HepG2 (cell line): ENCODE data around the gene ZDHHC14. TPM values are rescaled to one million over a fixed set of nuclear protein-coding genes. Genes with fewer than 3 reads are reported as not detected.

Source experiments
- ATAC-seq: fragments of 200-7000 bp; cut with Tn5 transposase; 3 replicates; pipeline ENCODE4 v1.9.1; 2020; ENCODE audit warnings: mild to moderate bottlenecking, moderate library complexity
- BruUV-seq: library from RNA; stranded (reverse); fragments of 400-500 nt; replicated peaks from 2 replicates; lab custom pipeline; 2021; lab: Mats Ljungman, UMichigan
- CTCF ChIA-PET: fragments of 300-600 bp; formaldehyde crosslinking; extraction: SDS; loops from one replicate; lab custom pipeline; 2021; ENCODE audit warnings: low total read pairs, inconsistent platforms, low intra/inter-chr PET ratio; lab: Yijun Ruan, JAX
- POLR2A ChIA-PET: fragments of 350-600 bp; sonication (Branson Sonifier 250); formaldehyde crosslinking; loops from one replicate; lab custom pipeline; 2020; ENCODE audit warnings: antibody characterized with exemption, inconsistent platforms; lab: Yijun Ruan, JAX
- DNase-seq: peaks from one replicate; pipeline ENCODE4 v3.0.0-alpha.2; 2015; ENCODE audit warnings: low spot score
- FAIRE-seq: peaks from 3 replicates; lab custom pipeline; 2011; peaks lifted over from hg19 to GRCh38; lab: Jason Lieb, UNC
- H2AFZ ChIP-seq: one replicate; pipeline ENCODE4 v1.6.1; 2011; ENCODE audit warnings: low read length, inconsistent platforms
- H3K27ac ChIP-seq: fragments of 300-600 bp; 3 replicates; pipeline ENCODE4 v1.8.0; 2011; ENCODE audit warnings: mixed run types, mild to moderate bottlenecking, mixed read lengths, low read length, inconsistent platforms; ENCODE audit not compliant: insufficient read depth; ENCODE audit errors: extremely low read length
- H3K27me3 ChIP-seq, 2 experiments: fragments of 200-600 bp in 1 of 2; 2 replicates in 1 of 2; 3 replicates in 1 of 2; pipeline versions ENCODE4 v1.6.0 to v1.8.0; 2011; ENCODE audit warnings: low read length in 2 of 2, mild to moderate bottlenecking in 2 of 2, moderate library complexity in 2 of 2, inconsistent platforms in 1 of 2; ENCODE audit not compliant: insufficient read depth in 2 of 2, control insufficient read depth in 1 of 2
- H3K36me3 ChIP-seq, 2 experiments: fragments of 200-600 bp in 1 of 2; replicated peaks in 1 of 2; 2 replicates in 1 of 2; 3 replicates in 1 of 2; pipeline versions ENCODE4 v1.5.1 to v1.8.0; 2011; ENCODE audit warnings: low read length in 2 of 2, inconsistent platforms in 1 of 2; ENCODE audit not compliant: insufficient read depth in 2 of 2, control insufficient read depth in 1 of 2
- H3K4me1 ChIP-seq: 2 replicates; pipeline ENCODE4 v1.5.1; 2012; ENCODE audit warnings: low read length, inconsistent platforms; ENCODE audit not compliant: insufficient read depth
- H3K4me2 ChIP-seq: 2 replicates; pipeline ENCODE4 v1.6.0; 2011; ENCODE audit warnings: low read depth, low read length, inconsistent platforms
- H3K4me3 ChIP-seq, 3 experiments: fragments of 200-600 bp in 1 of 3; sonication (generic), shearing (Covaris generic) in 1 of 3; replicated peaks in 1 of 3; 2 replicates each; pipeline ENCODE4 v1.5.1; 2011 to 2016; ENCODE audit warnings: low read length in 3 of 3, inconsistent platforms in 2 of 3, low read depth in 2 of 3, mild to moderate bottlenecking in 2 of 3, control low read depth in 1 of 3, mixed read lengths in 1 of 3; ENCODE audit not compliant: insufficient read depth in 1 of 3
- H3K79me2 ChIP-seq: one replicate; pipeline ENCODE4 v1.6.1; 2011; ENCODE audit warnings: low read length, inconsistent platforms; ENCODE audit not compliant: insufficient read depth
- H3K9ac ChIP-seq: 2 replicates; pipeline ENCODE4 v1.6.0; 2011; ENCODE audit warnings: mild to moderate bottlenecking, low read depth, low read length, inconsistent platforms; ENCODE audit not compliant: insufficient read depth
- H3K9me3 ChIP-seq: 2 replicates; pipeline ENCODE4 v1.5.1; 2012; ENCODE audit warnings: mild to moderate bottlenecking, low read length
- H4K20me1 ChIP-seq: 2 replicates; pipeline ENCODE4 v1.6.0; 2011; ENCODE audit warnings: inconsistent platforms, mild to moderate bottlenecking, low read length, moderate library complexity; ENCODE audit not compliant: insufficient read depth
- CREBL2 ChIP-seq: sonication (generic); formaldehyde crosslinking; IDR thresholded peaks from 2 replicates; pipeline ENCODE4 v1.8.1; 2023; ENCODE audit warnings: missing genetic modification reagents, mild to moderate bottlenecking, borderline replicate concordance
- HOXA3 ChIP-seq: sonication (generic); formaldehyde crosslinking; IDR thresholded peaks from 2 replicates; pipeline ENCODE4 v1.5.0; 2020; ENCODE audit warnings: missing genetic modification reagents
- HOXA5 ChIP-seq: sonication (generic); formaldehyde crosslinking; IDR thresholded peaks from 2 replicates; pipeline ENCODE4 v1.4.0; 2020; ENCODE audit warnings: missing genetic modification reagents
- MEIS1 ChIP-seq: sonication (generic); formaldehyde crosslinking; IDR thresholded peaks from 2 replicates; pipeline ENCODE4 v1.9.0; 2021; ENCODE audit warnings: mild to moderate bottlenecking, missing genetic modification reagents, moderate library complexity, borderline replicate concordance
- PATZ1 ChIP-seq: sonication (generic); formaldehyde crosslinking; IDR thresholded peaks from 2 replicates; pipeline ENCODE4 v1.4.0; 2020; ENCODE audit warnings: missing genetic modification reagents
- RCOR2 ChIP-seq: IDR thresholded peaks from 2 replicates; pipeline ENCODE4 v1.6.1; 2016; ENCODE audit warnings: missing biosample characterization, missing genetic modification reagents
- SIX1 ChIP-seq: sonication (generic); formaldehyde crosslinking; IDR thresholded peaks from 2 replicates; pipeline ENCODE4 v1.4.0; 2020; ENCODE audit warnings: missing genetic modification reagents, borderline replicate concordance
- SNAI1 ChIP-seq: sonication (generic); formaldehyde crosslinking; IDR thresholded peaks from 2 replicates; pipeline ENCODE4 v1.5.0; 2020; ENCODE audit warnings: mild to moderate bottlenecking, missing genetic modification reagents, borderline replicate concordance
- ZNF142 ChIP-seq: sonication (generic); formaldehyde crosslinking; IDR thresholded peaks from 2 replicates; pipeline ENCODE4 v1.4.0; 2020; ENCODE audit warnings: missing genetic modification reagents
- ZNF230 ChIP-seq: sonication (generic); formaldehyde crosslinking; IDR thresholded peaks from 2 replicates; pipeline ENCODE4 v1.4.0; 2020; ENCODE audit warnings: mild to moderate bottlenecking, missing genetic modification reagents
- ZNF496 ChIP-seq: sonication (generic); formaldehyde crosslinking; IDR thresholded peaks from 2 replicates; pipeline ENCODE4 v1.8.1; 2023; ENCODE audit warnings: mild to moderate bottlenecking, moderate library complexity, missing genetic modification reagents; ENCODE audit not compliant: insufficient replicate concordance
- ZSCAN22 ChIP-seq: sonication (generic); formaldehyde crosslinking; IDR thresholded peaks from 2 replicates; pipeline ENCODE4 v1.4.0; 2020; ENCODE audit warnings: mild to moderate bottlenecking, missing genetic modification reagents
- ZSCAN9 ChIP-seq: IDR thresholded peaks from 2 replicates; pipeline ENCODE4 v1.6.1; 2016; ENCODE audit warnings: borderline replicate concordance
- WGBS: methylation state at CpG from one replicate; pipeline ENCODE4 v1.1.6; 2017; ENCODE audit warnings: low lambda C conversion rate; 5-methylcytosine and 5-hydroxymethylcytosine counted together
- in situ Hi-C: cut with HindIII; loops from 2 replicates; pipeline ENCODE4 v1.10.0; 2017; ENCODE audit warnings: low pct_unique_long_range_greater_than_20kb; ENCODE audit not compliant: extremely low pct_ligation_motif_present
- intact Hi-C: fragments of 100-400 bp; cut with micrococcal nuclease; formaldehyde crosslinking; loops from one replicate; pipeline ENCODE4 v1.10.0; 2022; ENCODE audit not compliant: unreplicated experiment
- polyA plus RNA-seq, 8 experiments: library from polyadenylated mRNA; depleted of rRNA in 3 of 8; stranded (reverse) in 7 of 8; unstranded in 1 of 8; fragments of >200 nt; fragmentation: Illumina TruSeq in 4 of 8; extraction: Trizol in 4 of 8; gene quantifications; 2 replicates each; pipeline versions ENCODE4 v1.2.1 to v1.2.3, GENCODE V29; 2011 to 2016; ENCODE audit warnings: low read depth in 4 of 8, missing spikeins in 1 of 8, mixed read lengths in 1 of 8; ENCODE audit not compliant: insufficient read depth in 1 of 8
- total RNA-seq, 5 experiments: library from RNA; depleted of rRNA; stranded (reverse); fragments of >200 nt; fragmentation: Illumina TruSeq; extraction: Trizol; gene quantifications; 2 replicates each; pipeline ENCODE4 v1.2.3, GENCODE V29; 2016; ENCODE audit warnings: low read depth in 1 of 5
- TF ChIP-seq, protein P1 (sequence below): sonication (generic); formaldehyde crosslinking; IDR thresholded peaks from 2 replicates; pipeline ENCODE4 v1.4.0; 2020; ENCODE audit warnings: missing genetic modification reagents
- TF ChIP-seq, protein P2 (sequence below): IDR thresholded peaks from 2 replicates; pipeline ENCODE4 v1.6.1; 2016; ENCODE audit warnings: mild to moderate bottlenecking

ZDHHC14 gene
- total and polyA plus RNA-seq, 2 of the 13 experiments (the other 11 are each of a cell fraction or from before 2014, with no cell fraction given), result 3.7 to 9.5 TPM

DNA sequence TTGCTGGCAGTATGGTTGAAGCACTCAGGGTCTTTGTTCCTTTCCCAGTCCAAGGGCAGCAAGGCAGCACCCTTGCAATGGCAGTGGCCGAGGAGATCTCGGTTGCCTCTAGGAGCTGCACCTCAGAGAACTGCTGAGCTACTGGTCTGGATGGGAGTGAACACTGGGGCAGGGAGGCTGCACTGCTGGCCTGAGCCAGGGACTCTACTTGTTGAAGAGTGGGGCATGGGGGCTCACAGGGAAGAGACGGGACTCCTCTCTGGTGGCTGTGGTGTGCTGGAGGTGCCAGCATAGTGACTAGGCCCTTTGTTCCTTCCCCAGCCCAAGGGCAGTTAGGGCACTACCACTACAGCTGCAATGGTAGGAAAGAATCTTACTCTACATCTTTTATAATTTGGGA, 203.0 kb downstream of the ZDHHC14 start:
- H3K4me3 ChIP-seq, result no peak overlapping the region
- peaks cover 28% of the 10 kb centered on the region for H3K4me1 ChIP-seq
- H3K9me3 ChIP-seq, result peaks cover 2% of the 10 kb centered on the region; the same call in 1 of the 2 replicates
- ATAC-seq, result no peak
- ChIA-PET CTCF (no interaction called here), POLR2A (interaction anchor here (0.9 to 3.6 kb wide), 2 partner anchors 45 to 260 kb away, joined by 3 to 24 read pairs; partner anchors contain the start of gene TMEM242)
- in situ Hi-C loops, result no loop called here
- WGBS, result 100% methylated on average over 1 of the region's 3 CpGs
- FAIRE-seq, result no peak
- no peak overlapping the region for H3K9ac ChIP-seq
- H4K20me1 ChIP-seq, result no peaks in the 10 kb centered on the region
- H3K4me2 ChIP-seq, result no peak overlapping the region
- intact Hi-C loops, result no loop called here
- no peak overlapping the region for H2AFZ ChIP-seq
- H3K27ac ChIP-seq, result no peak overlapping the region
- no peaks in the 10 kb centered on the region for H3K27me3 ChIP-seq
- no TSS peak for BruUV-seq
- H3K79me2 ChIP-seq, result no peaks in the 10 kb centered on the region
- no peaks in the 10 kb centered on the region for H3K36me3 ChIP-seq
- DNase-seq, result no peak
- TF ChIP-seq PATZ1 (CRISPR knock-in tag), result no peak
- no peak for TF ChIP-seq ZNF142 (CRISPR knock-in tag)
- TF ChIP-seq, protein P1, sequence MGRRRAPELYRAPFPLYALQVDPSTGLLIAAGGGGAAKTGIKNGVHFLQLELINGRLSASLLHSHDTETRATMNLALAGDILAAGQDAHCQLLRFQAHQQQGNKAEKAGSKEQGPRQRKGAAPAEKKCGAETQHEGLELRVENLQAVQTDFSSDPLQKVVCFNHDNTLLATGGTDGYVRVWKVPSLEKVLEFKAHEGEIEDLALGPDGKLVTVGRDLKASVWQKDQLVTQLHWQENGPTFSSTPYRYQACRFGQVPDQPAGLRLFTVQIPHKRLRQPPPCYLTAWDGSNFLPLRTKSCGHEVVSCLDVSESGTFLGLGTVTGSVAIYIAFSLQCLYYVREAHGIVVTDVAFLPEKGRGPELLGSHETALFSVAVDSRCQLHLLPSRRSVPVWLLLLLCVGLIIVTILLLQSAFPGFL (CRISPR knock-in tag), result no peak
- no peak for TF ChIP-seq HOXA5 (CRISPR knock-in tag)
- TF ChIP-seq SIX1 (CRISPR knock-in tag), result no peak
- no peak for TF ChIP-seq HOXA3 (CRISPR knock-in tag)
- no peak for TF ChIP-seq CREBL2 (CRISPR knock-in tag)
- TF ChIP-seq SNAI1 (CRISPR knock-in tag), result no peak
- TF ChIP-seq ZNF230 (CRISPR knock-in tag), result no peak
- TF ChIP-seq, protein P2, sequence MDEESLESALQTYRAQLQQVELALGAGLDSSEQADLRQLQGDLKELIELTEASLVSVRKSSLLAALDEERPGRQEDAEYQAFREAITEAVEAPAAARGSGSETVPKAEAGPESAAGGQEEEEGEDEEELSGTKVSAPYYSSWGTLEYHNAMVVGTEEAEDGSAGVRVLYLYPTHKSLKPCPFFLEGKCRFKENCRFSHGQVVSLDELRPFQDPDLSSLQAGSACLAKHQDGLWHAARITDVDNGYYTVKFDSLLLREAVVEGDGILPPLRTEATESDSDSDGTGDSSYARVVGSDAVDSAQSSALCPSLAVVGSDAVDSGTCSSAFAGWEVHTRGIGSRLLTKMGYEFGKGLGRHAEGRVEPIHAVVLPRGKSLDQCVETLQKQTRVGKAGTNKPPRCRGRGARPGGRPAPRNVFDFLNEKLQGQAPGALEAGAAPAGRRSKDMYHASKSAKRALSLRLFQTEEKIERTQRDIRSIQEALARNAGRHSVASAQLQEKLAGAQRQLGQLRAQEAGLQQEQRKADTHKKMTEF, result no peak
- TF ChIP-seq ZNF496 (CRISPR knock-in tag), result no peak
- TF ChIP-seq RCOR2 (CRISPR knock-in tag), result no peak
- no peak for TF ChIP-seq ZSCAN9
- TF ChIP-seq ZSCAN22 (CRISPR knock-in tag), result no peak
- TF ChIP-seq MEIS1 (CRISPR knock-in tag), result no peak
